ENCODE data around the gene GID8. TPM values are rescaled to one million over a fixed set of nuclear protein-coding genes. Genes with fewer than 3 reads are reported as not detected.

Gene GID8
- total RNA-seq, 1 experiment from 2014 or later = 40.2 TPM

- intact Hi-C loops (cut with micrococcal nuclease; ENCODE audit: unreplicated experiment) = no loop called here
- H3K27ac ChIP-seq (ENCODE audit: low read depth, low read length, poor library complexity, severe bottlenecking) = no peak overlapping the region
- no peak for TF ChIP-seq CTCF (conservative IDR thresholded peaks at IDR 0.05; ENCODE audit: low read depth, low read length)
- TF ChIP-seq EZH2 (IDR thresholded peaks at IDR 0.05; ENCODE audit: borderline replicate concordance, low read depth, low read length, poor library complexity, severe bottlenecking) = no peak
- H3K36me3 ChIP-seq (ENCODE audit: insufficient read depth, low read length, poor library complexity, severe bottlenecking) = peaks cover 79% of the 10 kb centered on the region
- peaks cover under 1% of the 10 kb centered on the region for H3K4me1 ChIP-seq (ENCODE audit: insufficient read depth, low read length, poor library complexity, severe bottlenecking)
- no peak for DNase-seq (ENCODE audit: low spot score)
- H3K4me3 ChIP-seq (ENCODE audit: low read depth, low read length, poor library complexity, severe bottlenecking) = no peak overlapping the region
- ChIA-PET CTCF (no interaction called here), POLR2A (ENCODE audit: low non-redundant PET) (no interaction called here)
- H3K9me3 ChIP-seq (ENCODE audit: low read depth, low read length, poor library complexity, severe bottlenecking) = no peaks in the 10 kb centered on the region
- H3K27me3 ChIP-seq (replicated peaks; ENCODE audit: insufficient read depth, low read depth, low read length, poor library complexity) = no peaks in the 10 kb centered on the region
- BruUV-seq (replicated peaks) = no TSS peak
These were observed 6.8 kb downstream of the GID8 start for GRCh38 chr20:62944746-62945145.

GRCh38 chr20:62945771-62946339 lies 7.9 kb downstream of the GID8 start:
- Histone ChIP-seq H3K9me3 (ENCODE audit: low read depth, low read length, poor library complexity, severe bottlenecking) (no peaks in the 10 kb centered on the region), H3K27me3 (replicated peaks; ENCODE audit: insufficient read depth, low read depth, low read length, poor library complexity) (no peaks in the 10 kb centered on the region), H3K36me3 (ENCODE audit: insufficient read depth, low read length, poor library complexity, severe bottlenecking) (peaks cover 76% of the 10 kb centered on the region), H3K27ac (ENCODE audit: low read depth, low read length, poor library complexity, severe bottlenecking) (no peak overlapping the region), H3K4me3 (ENCODE audit: low read depth, low read length, poor library complexity, severe bottlenecking) (no peak overlapping the region), H3K4me1 (ENCODE audit: insufficient read depth, low read length, poor library complexity, severe bottlenecking) (no peaks in the 10 kb centered on the region)
- ChIA-PET POLR2A (ENCODE audit: low non-redundant PET) (no interaction called here), CTCF (no interaction called here)
- no TSS peak for BruUV-seq (replicated peaks)
- intact Hi-C loops (cut with micrococcal nuclease; ENCODE audit: unreplicated experiment) = no loop called here
- DNase-seq (ENCODE audit: low spot score) = no peak
- TF ChIP-seq CTCF (conservative IDR thresholded peaks at IDR 0.05; ENCODE audit: low read depth, low read length) = no peak

GRCh38 chr20:62946918-62947317 lies 9.0 kb downstream of the GID8 start:
- ChIA-PET POLR2A (ENCODE audit: low non-redundant PET) (no interaction called here), CTCF (no interaction called here)
- Histone ChIP-seq H3K4me3 (ENCODE audit: low read depth, low read length, poor library complexity, severe bottlenecking) (no peak overlapping the region), H3K27ac (ENCODE audit: low read depth, low read length, poor library complexity, severe bottlenecking) (no peak overlapping the region), H3K27me3 (replicated peaks; ENCODE audit: insufficient read depth, low read depth, low read length, poor library complexity) (no peaks in the 10 kb centered on the region), H3K9me3 (ENCODE audit: low read depth, low read length, poor library complexity, severe bottlenecking) (no peaks in the 10 kb centered on the region), H3K4me1 (ENCODE audit: insufficient read depth, low read length, poor library complexity, severe bottlenecking) (no peaks in the 10 kb centered on the region), H3K36me3 (ENCODE audit: insufficient read depth, low read length, poor library complexity, severe bottlenecking) (peaks cover 69% of the 10 kb centered on the region)
- no peak for DNase-seq (ENCODE audit: low spot score)
- BruUV-seq (replicated peaks) = no TSS peak
- intact Hi-C loops (cut with micrococcal nuclease; ENCODE audit: unreplicated experiment) = no loop called here
- TF ChIP-seq EZH2 (IDR thresholded peaks at IDR 0.05; ENCODE audit: borderline replicate concordance, low read depth, low read length, poor library complexity, severe bottlenecking) = no peak
- TF ChIP-seq CTCF (conservative IDR thresholded peaks at IDR 0.05; ENCODE audit: low read depth, low read length) = no peak

Measured in A673 (cell line).